ENCODE measurements around the gene PHKB. TPM values are rescaled to one million over a fixed set of nuclear protein-coding genes. Genes with fewer than 3 reads are reported as not detected.

PHKB gene
- total RNA-seq, 4 donors from 2014 or later, result 110 to 198 (median 168) TPM

DNA sequence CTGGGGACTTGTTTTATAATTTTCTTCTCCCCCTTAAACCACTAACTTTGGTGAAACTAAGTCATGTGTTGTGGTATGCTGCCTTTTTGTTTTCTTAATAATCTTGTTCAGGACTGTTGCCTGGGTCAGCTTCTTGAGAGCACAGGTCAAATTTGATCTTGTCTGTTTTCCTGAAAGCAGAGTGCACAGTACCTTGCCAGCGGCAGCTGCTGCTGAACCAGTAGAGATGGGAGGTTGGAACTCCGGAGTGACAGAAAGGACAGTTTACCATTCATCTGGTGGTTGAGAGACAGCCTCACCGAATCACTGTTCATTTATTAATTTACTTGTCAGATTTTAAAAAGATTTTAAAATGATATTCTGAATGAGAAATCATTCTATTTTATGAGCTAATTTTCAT, 125.0 kb downstream of the PHKB start:
- TF ChIP-seq, protein P1, sequence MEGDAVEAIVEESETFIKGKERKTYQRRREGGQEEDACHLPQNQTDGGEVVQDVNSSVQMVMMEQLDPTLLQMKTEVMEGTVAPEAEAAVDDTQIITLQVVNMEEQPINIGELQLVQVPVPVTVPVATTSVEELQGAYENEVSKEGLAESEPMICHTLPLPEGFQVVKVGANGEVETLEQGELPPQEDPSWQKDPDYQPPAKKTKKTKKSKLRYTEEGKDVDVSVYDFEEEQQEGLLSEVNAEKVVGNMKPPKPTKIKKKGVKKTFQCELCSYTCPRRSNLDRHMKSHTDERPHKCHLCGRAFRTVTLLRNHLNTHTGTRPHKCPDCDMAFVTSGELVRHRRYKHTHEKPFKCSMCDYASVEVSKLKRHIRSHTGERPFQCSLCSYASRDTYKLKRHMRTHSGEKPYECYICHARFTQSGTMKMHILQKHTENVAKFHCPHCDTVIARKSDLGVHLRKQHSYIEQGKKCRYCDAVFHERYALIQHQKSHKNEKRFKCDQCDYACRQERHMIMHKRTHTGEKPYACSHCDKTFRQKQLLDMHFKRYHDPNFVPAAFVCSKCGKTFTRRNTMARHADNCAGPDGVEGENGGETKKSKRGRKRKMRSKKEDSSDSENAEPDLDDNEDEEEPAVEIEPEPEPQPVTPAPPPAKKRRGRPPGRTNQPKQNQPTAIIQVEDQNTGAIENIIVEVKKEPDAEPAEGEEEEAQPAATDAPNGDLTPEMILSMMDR (IDR thresholded peaks at IDR 0.05), result no peak
- no peak for TF ChIP-seq POLR2A (IDR thresholded peaks at IDR 0.05)
- DNase-seq, result no peak
- peaks cover 9 to 15% of the 10 kb centered on the region in 2 donors for H3K36me3 ChIP-seq
- H3K4me1 ChIP-seq, result no peaks in the 10 kb centered on the region
- H3K27ac ChIP-seq, result no peak overlapping the region
- H3K4me3 ChIP-seq (replicated peaks in 1 of 3), result no peak overlapping the region
- H3K27me3 ChIP-seq, result no peaks in the 10 kb centered on the region
- H3K9me3 ChIP-seq, result no peaks in the 10 kb centered on the region
- WGBS, 2 donors, result 88 to 96% methylated on average over 3 of the region's 3 CpGs
- intact Hi-C loops (cut with DNase I), result no loop called here

DNA sequence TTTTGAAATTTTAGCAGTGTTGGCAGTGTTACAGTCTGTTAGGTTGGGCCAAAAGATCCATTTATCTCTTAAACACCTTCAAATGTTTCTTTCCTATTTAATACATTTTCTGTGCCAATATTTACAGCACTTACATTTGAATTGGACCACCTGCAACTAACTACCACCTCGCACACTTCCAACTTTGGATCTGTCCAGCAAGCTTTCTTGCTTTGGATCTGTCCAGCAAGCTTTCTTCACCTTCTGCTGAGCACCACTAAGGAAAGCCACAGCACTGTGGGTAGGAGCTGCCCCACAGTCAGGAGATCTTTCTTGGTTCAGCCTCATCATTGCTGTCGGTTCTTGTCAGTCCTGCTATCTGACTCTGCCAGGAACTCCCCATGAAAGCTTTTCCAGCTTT, 129.3 kb downstream of the PHKB start:
- intact Hi-C loops (cut with DNase I), result no loop called here
- H3K4me1 ChIP-seq, result no peaks in the 10 kb centered on the region
- no peak for TF ChIP-seq POLR2A (IDR thresholded peaks at IDR 0.05)
- TF ChIP-seq, protein P1 (IDR thresholded peaks at IDR 0.05), result no peak

DNA sequence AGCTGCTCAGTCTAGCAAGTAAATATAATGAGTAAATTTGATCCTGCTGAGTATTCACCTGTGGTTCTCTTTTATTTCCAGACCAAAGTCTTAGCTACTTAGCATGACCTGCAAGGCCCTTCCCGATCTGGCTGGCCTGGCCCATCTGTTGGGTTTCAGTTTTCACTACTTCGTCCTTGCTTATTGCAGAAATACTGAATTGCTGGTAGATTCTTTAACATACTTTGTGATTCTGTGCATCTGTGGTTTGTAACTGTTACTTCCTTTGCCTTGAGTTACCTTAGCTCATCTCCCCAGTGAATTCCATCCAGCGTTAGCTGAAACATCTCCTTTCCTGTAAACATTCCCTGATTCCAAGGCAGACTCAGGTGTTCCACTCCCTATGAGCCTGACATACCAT, 131.1 kb downstream of the PHKB start:
- H3K4me3 ChIP-seq (replicated peaks in 1 of 3), result no peak overlapping the region

More for the DNA sequence above, 129.3 kb downstream of the PHKB start:
- no peaks in the 10 kb centered on the region for H3K27me3 ChIP-seq
- 93 to 96% methylated on average over 2 of the region's 2 CpGs for WGBS, 2 donors
- H3K36me3 ChIP-seq, result peaks cover 23 to 30% of the 10 kb centered on the region in 2 donors
- no peak for DNase-seq
- H3K27ac ChIP-seq, result no peak overlapping the region
- no peak overlapping the region for H3K4me3 ChIP-seq (replicated peaks in 1 of 3)
- no peaks in the 10 kb centered on the region for H3K9me3 ChIP-seq

DNA sequence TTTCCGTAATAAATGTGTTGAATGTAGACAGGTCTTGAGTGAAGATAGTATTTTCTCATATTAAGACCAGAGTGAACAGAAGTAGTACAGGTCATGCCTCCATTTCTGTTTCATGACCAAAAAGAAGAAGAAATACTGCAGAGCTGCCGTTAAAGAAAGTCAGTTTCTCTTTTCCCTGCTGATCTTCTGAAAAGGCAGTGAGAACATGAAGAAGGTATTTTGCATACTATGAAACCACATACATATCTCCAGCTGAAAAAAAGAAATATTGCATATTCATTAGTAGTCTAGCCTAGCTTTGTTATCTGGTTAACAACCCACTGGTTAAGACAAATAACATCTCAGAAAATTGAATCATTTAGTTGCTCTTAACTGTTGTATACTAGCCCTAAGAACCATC, 138.4 kb downstream of the PHKB start:
- intact Hi-C loops (cut with DNase I), result no loop called here
- no peaks in the 10 kb centered on the region for H3K9me3 ChIP-seq
- no peak overlapping the region for H3K4me3 ChIP-seq (replicated peaks in 1 of 3)
- TF ChIP-seq, protein P1 (IDR thresholded peaks at IDR 0.05), result no peak
- no peak for TF ChIP-seq POLR2A (IDR thresholded peaks at IDR 0.05)
- no peaks in the 10 kb centered on the region for H3K27me3 ChIP-seq
- WGBS, 2 donors, result 95 to 97% methylated on average over 2 of the region's 2 CpGs
- H3K36me3 ChIP-seq, result peaks cover 0 to 5% of the 10 kb centered on the region in 2 donors
- no peaks in the 10 kb centered on the region for H3K4me1 ChIP-seq
- no peak for DNase-seq
- H3K27ac ChIP-seq, result no peak overlapping the region

More for the DNA sequence above, 131.1 kb downstream of the PHKB start:
- WGBS, 2 donors, result 89 to 90% methylated on average over 3 of the region's 3 CpGs
- Histone ChIP-seq H3K27me3 (no peaks in the 10 kb centered on the region), H3K27ac (no peak overlapping the region), H3K9me3 (no peaks in the 10 kb centered on the region), H3K4me1 (no peaks in the 10 kb centered on the region), H3K36me3 (peaks cover 23 to 30% of the 10 kb centered on the region in 2 donors)
- DNase-seq, result no peak
- no peak for TF ChIP-seq POLR2A (IDR thresholded peaks at IDR 0.05)
- TF ChIP-seq, protein P1 (IDR thresholded peaks at IDR 0.05), result no peak
- intact Hi-C loops (cut with DNase I), result no loop called here

DNA sequence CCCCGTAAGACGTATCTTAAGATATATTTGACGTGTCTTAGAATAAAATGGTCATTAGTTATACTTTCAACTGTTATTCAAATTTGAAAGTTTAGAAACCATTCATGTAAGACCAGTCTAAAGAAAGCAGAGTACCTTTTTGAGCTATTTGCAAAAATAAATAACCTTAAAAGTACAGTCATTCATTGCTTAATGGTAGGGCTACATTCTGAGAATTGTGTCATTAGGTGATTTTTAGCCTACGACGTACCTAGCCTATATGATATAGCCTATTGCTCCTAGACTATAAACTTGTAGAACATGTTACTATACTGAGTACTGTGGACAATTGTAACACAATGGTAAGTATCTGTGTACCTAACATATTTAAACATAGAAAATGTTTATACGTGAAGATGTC, 139.2 kb downstream of the PHKB start:
- no peak for DNase-seq
- Histone ChIP-seq H3K27me3 (no peaks in the 10 kb centered on the region), H3K9me3 (no peaks in the 10 kb centered on the region), H3K27ac (no peak overlapping the region), H3K36me3 (peaks cover 0 to 5% of the 10 kb centered on the region in 2 donors), H3K4me1 (no peaks in the 10 kb centered on the region), H3K4me3 (replicated peaks in 1 of 3) (no peak overlapping the region)
- TF ChIP-seq POLR2A (IDR thresholded peaks at IDR 0.05), result no peak
- TF ChIP-seq, protein P1 (IDR thresholded peaks at IDR 0.05), result no peak
- 95 to 97% methylated on average over 6 of the region's 6 CpGs for WGBS, 2 donors
- intact Hi-C loops (cut with DNase I), result no loop called here

Data from thyroid gland (tissue), 4 donors.